Measurements from ENCODE around the gene GPR85. TPM values are rescaled to one million over a fixed set of nuclear protein-coding genes. Genes with fewer than 3 reads are reported as not detected.

GPR85 gene
- total RNA-seq, 2 experiments from 2014 or later, result not detected

- CTCF ChIA-PET, result no interaction called here
- Mint-ChIP-seq H3K36me3 (no peaks in the 10 kb centered on the region), H3K4me3 (no peak overlapping the region), H3K27me3 (peaks cover 11% of the 10 kb centered on the region), H3K9me3 (no peaks in the 10 kb centered on the region), H3K4me1 (ENCODE audit: low read depth) (no peaks in the 10 kb centered on the region), H3K27ac (no peak overlapping the region)
- intact Hi-C loops (cut with micrococcal nuclease), result no loop called here
- POLR2A ChIA-PET, result interaction anchor here (0.9 kb wide), 1 partner anchor 16 kb away, joined by 3 read pairs; no protein-coding TSS in a partner anchor
- DNase-seq, result no peak
Observed at GRCh38 chr7:113100121-113100603, 13.5 kb upstream of the GPR85 start.

GRCh38 chr7:113099284-113099919 lies 12.8 kb upstream of the GPR85 start:
- no peaks in the 10 kb centered on the region for H3K36me3 Mint-ChIP-seq
- H3K4me3 Mint-ChIP-seq, result no peak overlapping the region
- intact Hi-C loops (cut with micrococcal nuclease), result no loop called here
- ChIA-PET POLR2A (no interaction called here), CTCF (no interaction called here)
- H3K27ac Mint-ChIP-seq, result no peak overlapping the region
- H3K27me3 Mint-ChIP-seq, result peaks cover 13% of the 10 kb centered on the region
- no peaks in the 10 kb centered on the region for H3K9me3 Mint-ChIP-seq
- H3K4me1 Mint-ChIP-seq (ENCODE audit: low read depth), result no peaks in the 10 kb centered on the region
- DNase-seq, result no peak

- Mint-ChIP-seq H3K9me3 (no peaks in the 10 kb centered on the region), H3K4me1 (ENCODE audit: low read depth) (no peaks in the 10 kb centered on the region), H3K27ac (no peak overlapping the region), H3K27me3 (peaks cover 26% of the 10 kb centered on the region), H3K36me3 (no peaks in the 10 kb centered on the region), H3K4me3 (no peak overlapping the region)
- no peak for DNase-seq
- intact Hi-C loops (cut with micrococcal nuclease), result no loop called here
- CTCF ChIA-PET, result interaction anchor here (1.1 kb wide), 1 partner anchor 8 kb away, joined by 3 read pairs; the partner anchor contains the start of gene GPR85
- POLR2A ChIA-PET, result no interaction called here
Observed at GRCh38 chr7:113094517-113095249, 8.1 kb upstream of the GPR85 start.

- CTCF ChIA-PET, result no interaction called here
- no peaks in the 10 kb centered on the region for H3K9me3 Mint-ChIP-seq
- H3K4me3 Mint-ChIP-seq, result no peak overlapping the region
- H3K27ac Mint-ChIP-seq, result no peak overlapping the region
- POLR2A ChIA-PET, result no interaction called here
- no peaks in the 10 kb centered on the region for H3K4me1 Mint-ChIP-seq (ENCODE audit: low read depth)
- H3K27me3 Mint-ChIP-seq, result peaks cover 27% of the 10 kb centered on the region
- intact Hi-C loops (cut with micrococcal nuclease), result no loop called here
- no peak for DNase-seq
- no peaks in the 10 kb centered on the region for H3K36me3 Mint-ChIP-seq
Observed at GRCh38 chr7:113093561-113093960, 6.9 kb upstream of the GPR85 start.

- ChIA-PET CTCF (no interaction called here), POLR2A (no interaction called here)
- no peaks in the 10 kb centered on the region for H3K36me3 Mint-ChIP-seq
- H3K4me1 Mint-ChIP-seq (ENCODE audit: low read depth), result no peaks in the 10 kb centered on the region
- peaks cover 30% of the 10 kb centered on the region for H3K27me3 Mint-ChIP-seq
- H3K27ac Mint-ChIP-seq, result no peak overlapping the region
- no peak for DNase-seq
- intact Hi-C loops (cut with micrococcal nuclease), result no loop called here
- H3K4me3 Mint-ChIP-seq, result no peak overlapping the region
- H3K9me3 Mint-ChIP-seq, result no peaks in the 10 kb centered on the region
Observed at GRCh38 chr7:113092762-113093161, 6.1 kb upstream of the GPR85 start.

GRCh38 chr7:113087071-113087998 lies 708 bp upstream of the GPR85 start:
- Mint-ChIP-seq H3K27me3 (peaks cover 44% of the 10 kb centered on the region), H3K9me3 (no peaks in the 10 kb centered on the region), H3K36me3 (no peaks in the 10 kb centered on the region), H3K4me1 (ENCODE audit: low read depth) (peaks cover 5% of the 10 kb centered on the region), H3K27ac (no peak overlapping the region), H3K4me3 (no peak overlapping the region)
- ChIA-PET POLR2A (interaction anchor here (0.6 kb wide), 1 partner anchor 55 kb away, joined by 3 read pairs; no protein-coding TSS in a partner anchor), CTCF (interaction anchor here (1.0 kb wide), 1 partner anchor 8 kb away, joined by 3 read pairs; no protein-coding TSS in a partner anchor)
- intact Hi-C loops (cut with micrococcal nuclease), result loop anchor here (2.0 kb wide), 1 partner anchor 31 kb away; the partner anchor contains the start of gene SMIM30
- no peak for DNase-seq

GRCh38 chr7:113085781-113086390 lies 741 bp downstream of the GPR85 start:
- ChIA-PET POLR2A (no interaction called here), CTCF (interaction anchor here (1.0 kb wide), 1 partner anchor 9 kb away, joined by 3 read pairs; no protein-coding TSS in a partner anchor)
- Mint-ChIP-seq H3K9me3 (no peaks in the 10 kb centered on the region), H3K36me3 (no peaks in the 10 kb centered on the region), H3K4me1 (ENCODE audit: low read depth) (peaks cover 5% of the 10 kb centered on the region), H3K27ac (no peak overlapping the region), H3K4me3 (peak overlapping the region; percentile 28), H3K27me3 (peaks cover 39% of the 10 kb centered on the region)
- intact Hi-C loops (cut with micrococcal nuclease), result loop anchor here (2.0 kb wide), 1 partner anchor 33 kb away; the partner anchor contains the start of gene SMIM30
- no peak for DNase-seq

- CTCF ChIA-PET, result no interaction called here
Observed at GRCh38 chr7:113084496-113085172, 2.0 kb downstream of the GPR85 start.

GRCh38 chr7:113083816-113084495 lies 2.7 kb downstream of the GPR85 start:
- Mint-ChIP-seq H3K27me3 (peaks cover 37% of the 10 kb centered on the region), H3K4me3 (no peak overlapping the region), H3K4me1 (ENCODE audit: low read depth) (peaks cover 5% of the 10 kb centered on the region), H3K27ac (no peak overlapping the region), H3K36me3 (no peaks in the 10 kb centered on the region), H3K9me3 (no peaks in the 10 kb centered on the region)
- no peak for DNase-seq
- intact Hi-C loops (cut with micrococcal nuclease), result no loop called here
- CTCF ChIA-PET, result no interaction called here
- POLR2A ChIA-PET, result no interaction called here

More at GRCh38 chr7:113084496-113085172, 2.0 kb downstream of the GPR85 start:
- H3K27ac Mint-ChIP-seq, result no peak overlapping the region
- no peak for DNase-seq
- peaks cover 5% of the 10 kb centered on the region for H3K4me1 Mint-ChIP-seq (ENCODE audit: low read depth)
- H3K4me3 Mint-ChIP-seq, result no peak overlapping the region
- H3K36me3 Mint-ChIP-seq, result no peaks in the 10 kb centered on the region
- H3K9me3 Mint-ChIP-seq, result no peaks in the 10 kb centered on the region
- peaks cover 37% of the 10 kb centered on the region for H3K27me3 Mint-ChIP-seq
- POLR2A ChIA-PET, result no interaction called here
- intact Hi-C loops (cut with micrococcal nuclease), result no loop called here

GRCh38 chr7:113083132-113083815 lies 3.4 kb downstream of the GPR85 start:
- CTCF ChIA-PET, result no interaction called here
- intact Hi-C loops (cut with micrococcal nuclease), result no loop called here
- peaks cover 5% of the 10 kb centered on the region for H3K4me1 Mint-ChIP-seq (ENCODE audit: low read depth)
- H3K9me3 Mint-ChIP-seq, result no peaks in the 10 kb centered on the region
- POLR2A ChIA-PET, result no interaction called here
- H3K4me3 Mint-ChIP-seq, result no peak overlapping the region
- no peak overlapping the region for H3K27ac Mint-ChIP-seq
- DNase-seq, result no peak
- peaks cover 35% of the 10 kb centered on the region for H3K27me3 Mint-ChIP-seq
- H3K36me3 Mint-ChIP-seq, result no peaks in the 10 kb centered on the region

Measured in activated CD4-positive, alpha-beta memory T cell treated with anti-CD3 and anti-CD28 coated beads for 36 hours (primary cell).